Endothelial cell of umbilical vein (primary cell): Measurements from ENCODE around the gene ATP2C2.

Experiments
- CTCF ChIP-seq, 2 donors: IDR thresholded peaks; 1 replicate in 1 of 2; 2 replicates in 1 of 2; pipeline ENCODE4 v1.5.1; 2011; ENCODE audit warnings: low read length in 2 of 2, mild to moderate bottlenecking in 2 of 2, moderate library complexity in 2 of 2, control low read depth in 1 of 2, inconsistent platforms in 1 of 2, low read depth in 1 of 2; ENCODE audit not compliant: insufficient read depth in 1 of 2; ENCODE audit errors: extremely low read depth in 1 of 2
- EZH2 ChIP-seq: IDR thresholded peaks from 2 replicates; pipeline ENCODE4 v1.6.1; 2012; ENCODE audit warnings: borderline replicate concordance, low read depth, mild to moderate bottlenecking, moderate library complexity, low read length, inconsistent platforms; ENCODE audit not compliant: severe bottlenecking
- GATA2 ChIP-seq: IDR thresholded peaks from 2 replicates; pipeline ENCODE4 v1.7.0; 2011; ENCODE audit warnings: low read depth, mild to moderate bottlenecking, moderate library complexity, mixed read lengths, low read length; ENCODE audit not compliant: insufficient read length, insufficient read depth
- MAX ChIP-seq: IDR thresholded peaks from 2 replicates; pipeline ENCODE4 v1.6.1; 2011; ENCODE audit not compliant: insufficient read depth, insufficient read length
- POLR2AphosphoS5 ChIP-seq: IDR thresholded peaks from 2 replicates; pipeline ENCODE4 v1.6.1; 2012; ENCODE audit warnings: low read depth, mild to moderate bottlenecking, control low read depth, low read length, moderate library complexity; ENCODE audit not compliant: insufficient read depth

- no peak for TF ChIP-seq GATA2
- TF ChIP-seq CTCF (IDR thresholded peaks at IDR 0.05; ENCODE audit: extremely low read depth in 1 of 2, insufficient read depth in 1 of 2, low read depth in 1 of 2, low read length in 2 of 2): no peak
- TF ChIP-seq EZH2: no peak
- no peak for TF ChIP-seq POLR2AphosphoS5
- TF ChIP-seq MAX: no peak
These were observed 96.8 kb downstream of the ATP2C2 start for GRCh38 chr16:84465154-84465553.
